ENCODE measurements around the gene SUSD1.
"Not testable (repeated sequence)": the region's sequence is repeated elsewhere in the genome, so short reads cannot be mapped to it uniquely, and the experiment has no call there.

SUSD1 gene

DNA sequence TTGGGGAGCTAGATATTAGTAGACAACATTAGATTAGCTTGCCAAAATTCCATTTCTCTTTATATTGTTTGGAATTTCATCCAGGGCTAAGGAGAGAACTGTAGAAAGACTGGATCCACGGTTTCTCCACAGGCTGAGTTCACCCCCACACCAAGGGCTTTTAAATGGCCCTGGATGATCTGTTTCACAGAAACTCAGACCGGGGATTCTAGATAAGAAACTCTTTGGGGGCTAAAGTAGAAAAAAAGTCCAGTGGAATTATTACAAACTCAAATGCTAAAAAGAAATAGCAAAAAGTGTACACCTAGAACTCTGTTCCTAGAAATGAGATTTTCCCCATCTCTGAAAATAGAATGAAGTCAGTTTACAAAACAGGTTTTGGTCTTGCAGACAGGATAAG lies 80.9 kb downstream of the SUSD1 start:
- no peak for DNase-seq

DNA sequence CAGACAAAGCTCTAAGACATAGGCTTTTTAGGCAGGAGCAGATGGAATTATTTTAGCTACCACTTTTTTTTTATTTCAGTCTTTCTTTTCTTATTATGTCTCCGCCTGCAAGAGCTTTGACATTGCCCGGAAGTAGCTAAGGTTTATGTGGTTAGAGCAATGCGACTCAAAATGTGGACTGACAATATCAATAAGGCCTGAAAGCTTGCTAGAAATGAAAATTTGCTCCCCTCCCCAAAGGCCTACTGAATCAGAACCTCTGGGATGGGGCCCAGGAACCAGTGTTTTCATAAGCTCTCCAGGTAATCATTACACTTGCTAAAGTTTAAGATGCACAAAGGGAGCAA lies 81.3 kb downstream of the SUSD1 start:
- DNase-seq, result no peak

DNA sequence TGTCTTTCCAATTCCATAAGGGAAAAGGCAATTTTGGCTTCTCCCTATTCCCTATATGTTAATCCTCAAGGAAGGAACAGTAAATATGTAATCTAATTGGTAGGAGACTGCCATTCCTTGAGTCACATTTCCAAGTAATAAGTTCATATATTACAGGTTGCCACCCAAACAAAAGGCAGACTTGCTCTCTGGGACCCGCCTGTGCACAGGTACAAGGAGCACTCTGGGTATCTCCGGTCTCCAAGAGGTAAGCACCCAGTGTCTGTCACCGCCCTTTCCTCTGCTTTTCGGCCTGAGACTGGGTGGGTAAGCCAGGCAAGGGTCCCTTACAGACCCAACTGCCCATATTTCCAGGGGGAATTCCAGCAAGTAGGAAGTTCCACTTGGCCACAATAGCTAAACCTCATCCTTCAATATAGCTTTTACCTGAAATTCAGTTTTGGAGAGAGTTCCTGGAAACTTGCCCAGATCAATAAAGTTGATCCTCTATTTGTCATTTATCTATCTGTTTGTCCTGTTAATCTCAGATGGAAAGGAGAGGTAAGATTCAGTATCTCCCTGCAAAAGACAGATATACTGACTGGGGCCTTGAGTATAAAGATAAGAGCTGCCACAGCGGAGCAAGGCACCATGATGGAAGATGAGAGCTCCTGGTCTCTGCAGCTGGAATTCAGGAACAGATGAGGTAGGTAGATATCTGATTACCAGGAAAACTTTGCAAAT lies 81.8 kb downstream of the SUSD1 start:
- no peak for DNase-seq

- no peak for DNase-seq
Observed at GRCh38 chr9:112091810-112092209, 83.3 kb downstream of the SUSD1 start.

DNA sequence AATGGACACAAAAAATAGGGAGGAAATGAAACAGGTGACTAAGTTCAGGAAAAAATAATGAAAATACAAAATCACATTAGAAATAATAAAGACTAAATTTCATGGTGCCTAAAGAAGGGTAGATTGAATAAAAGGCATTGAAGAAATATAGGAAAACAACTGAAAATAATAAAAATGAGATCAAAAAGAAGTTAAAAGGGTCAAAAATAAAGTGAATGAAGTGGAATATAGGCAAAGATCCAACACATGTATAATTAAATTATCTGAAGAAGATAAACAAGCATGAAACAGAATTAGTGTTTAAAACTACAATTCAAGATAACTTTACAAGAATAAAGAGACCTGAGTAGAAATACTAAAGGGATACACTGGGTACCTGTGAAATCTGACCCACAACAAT lies 87.6 kb downstream of the SUSD1 start:
- DNase-seq, result no peak

- no peak for DNase-seq
Observed at GRCh38 chr9:112086627-112087026, 88.5 kb downstream of the SUSD1 start.

- DNase-seq, result no peak
Observed at GRCh38 chr9:112084907-112085306, 90.2 kb downstream of the SUSD1 start.

- DNase-seq, result no peak
Observed at GRCh38 chr9:112084334-112084733, 90.8 kb downstream of the SUSD1 start.

DNA sequence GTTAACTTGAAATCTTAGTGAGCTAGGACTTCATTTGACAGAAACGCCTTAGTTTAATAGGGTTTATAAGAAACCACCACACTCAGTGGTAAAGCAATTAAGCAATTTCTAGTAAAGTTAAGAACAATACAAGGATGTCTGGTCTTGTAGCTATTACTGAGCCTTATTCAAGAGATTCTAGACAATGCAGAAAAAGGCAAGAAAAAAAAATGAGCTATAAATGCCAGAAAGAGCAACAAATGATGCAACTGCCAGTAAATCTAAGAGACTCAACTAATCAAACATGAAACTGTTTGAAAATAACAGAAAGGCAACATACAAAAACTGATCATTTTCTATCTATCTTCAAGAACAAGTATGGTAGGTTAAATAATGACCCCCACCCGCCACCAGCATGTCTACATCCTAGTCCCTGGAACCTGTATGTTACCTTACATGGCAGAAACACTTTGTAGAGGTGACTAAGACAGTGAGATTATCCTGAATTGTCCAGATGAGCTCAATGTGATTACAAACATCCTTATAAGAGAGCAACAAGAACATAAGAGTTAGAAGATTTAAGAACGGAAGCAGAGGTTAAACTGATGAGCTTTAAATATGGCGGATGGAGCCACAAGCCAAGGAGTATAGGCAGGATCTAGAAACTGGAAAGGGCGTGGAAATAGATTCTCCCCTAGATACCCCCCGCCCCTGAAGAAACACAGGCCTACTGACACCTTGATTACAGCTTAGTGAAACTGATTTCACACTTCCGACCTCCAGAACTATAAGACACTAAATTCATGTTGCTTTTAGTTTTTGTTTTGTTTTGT lies 93.0 kb downstream of the SUSD1 start:
- DNase-seq, result no peak

GRCh38 chr9:112080831-112081542 lies 94.1 kb downstream of the SUSD1 start:
- DNase-seq, result no peak

DNA sequence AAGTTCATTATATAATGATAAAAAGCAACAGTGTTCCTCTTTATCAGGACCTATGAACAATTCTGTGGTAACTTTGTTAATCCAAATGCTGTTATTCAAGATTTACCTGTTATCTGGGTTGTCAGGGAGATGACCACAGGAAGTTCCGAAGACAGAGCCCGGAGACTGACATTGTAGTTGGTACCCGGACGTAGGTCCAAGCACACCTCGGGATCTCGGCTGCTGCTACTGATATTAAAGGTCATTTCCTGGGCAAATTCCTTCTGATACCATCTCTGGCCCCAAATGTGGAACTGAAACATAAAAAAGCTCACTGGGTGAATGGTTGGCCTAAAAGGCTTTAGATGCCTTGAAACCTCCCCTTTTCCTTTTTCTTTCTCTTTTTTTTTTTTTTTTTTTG lies 96.7 kb downstream of the SUSD1 start:
- no peak for DNase-seq

- no peak for DNase-seq
Observed at GRCh38 chr9:112076814-112077213, 98.3 kb downstream of the SUSD1 start.

DNA sequence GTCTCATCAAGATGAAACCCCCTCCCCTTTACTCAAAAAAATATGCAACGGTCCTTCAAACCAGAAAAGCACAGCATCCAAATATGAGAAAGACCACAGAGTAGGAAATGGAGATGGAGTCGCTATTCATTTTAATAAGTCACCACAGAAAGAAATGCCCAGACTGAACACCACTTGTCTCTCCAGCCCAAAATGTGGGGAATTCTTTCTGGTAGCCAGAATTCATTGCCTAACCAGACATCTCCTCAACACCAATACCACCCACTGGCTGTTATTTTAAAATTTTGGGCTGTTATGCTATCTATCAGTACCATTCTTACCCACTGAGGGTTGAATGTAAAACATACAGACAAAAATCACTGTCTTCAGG lies 100.1 kb downstream of the SUSD1 start:
- no peak for DNase-seq

GRCh38 chr9:112074250-112075008 lies 100.7 kb downstream of the SUSD1 start:
- peak; percentile 80 for DNase-seq

DNA sequence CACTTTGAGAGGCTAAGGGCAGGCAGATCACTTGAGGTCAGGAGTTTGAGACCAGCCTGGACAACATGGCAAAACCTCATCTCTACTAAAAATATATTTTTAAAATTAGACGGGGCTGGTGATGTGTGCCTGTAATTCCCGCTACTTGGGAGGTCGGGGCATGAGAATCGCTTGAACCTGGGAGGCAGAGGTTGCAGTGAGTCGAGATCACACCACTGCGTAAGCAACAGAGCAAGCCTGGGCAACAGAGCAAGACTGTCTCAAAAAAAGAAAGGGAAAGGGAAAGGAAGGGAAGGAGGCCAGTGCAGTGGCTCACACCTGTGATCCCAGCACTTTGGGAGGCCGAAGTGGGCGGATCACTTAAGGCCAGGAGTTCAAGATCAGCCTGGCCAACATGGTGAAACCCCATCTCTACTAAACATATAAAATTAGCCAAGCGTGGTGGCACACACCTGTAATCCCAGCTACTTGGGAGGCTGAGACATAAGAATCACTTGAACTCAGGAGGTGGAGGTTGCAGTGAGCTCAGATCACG lies 101.4 kb downstream of the SUSD1 start:
- not testable (repeated sequence) for DNase-seq

- no peak for DNase-seq
Observed at GRCh38 chr9:112072721-112073638, 102.1 kb downstream of the SUSD1 start.

GRCh38 chr9:112069318-112070169 lies 105.6 kb downstream of the SUSD1 start:
- DNase-seq, result no peak

DNA sequence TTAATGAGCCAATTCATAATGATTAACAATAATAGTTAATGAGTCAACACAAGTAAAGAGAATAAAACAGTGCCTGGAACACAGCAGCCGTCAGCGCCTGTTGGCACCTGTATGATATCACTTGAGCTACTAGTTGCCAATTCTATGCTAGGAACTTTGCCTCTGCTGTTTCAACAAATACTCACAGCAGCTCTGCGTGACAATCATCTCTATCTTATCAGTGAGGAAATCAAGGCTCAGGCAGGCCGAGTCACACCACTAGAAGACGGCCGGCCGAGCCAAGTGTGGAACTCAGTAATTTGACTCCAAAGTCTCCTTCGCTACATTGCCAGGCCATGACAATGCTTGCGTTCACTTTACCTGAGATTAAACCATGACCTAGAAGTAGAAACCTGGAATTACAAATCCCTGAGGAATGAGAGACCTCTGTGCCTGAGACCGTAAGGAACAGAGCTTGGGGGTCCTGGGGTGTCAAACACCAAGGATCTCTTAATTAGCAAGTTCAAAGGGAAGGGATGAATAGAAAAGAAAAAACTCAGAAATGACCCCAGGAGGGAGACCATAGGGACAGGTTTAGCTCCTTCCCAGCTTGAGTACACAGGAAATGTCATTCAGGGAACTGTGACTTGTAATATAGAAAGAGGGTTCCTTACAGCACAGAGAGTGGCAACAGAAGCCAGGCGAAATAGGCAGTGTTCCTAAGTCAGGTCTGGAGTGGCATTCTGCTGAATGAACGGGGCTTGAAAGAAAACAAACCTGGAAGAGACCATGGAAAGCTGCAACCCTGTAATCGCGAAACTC lies 109.1 kb downstream of the SUSD1 start:
- no peak for DNase-seq

DNA sequence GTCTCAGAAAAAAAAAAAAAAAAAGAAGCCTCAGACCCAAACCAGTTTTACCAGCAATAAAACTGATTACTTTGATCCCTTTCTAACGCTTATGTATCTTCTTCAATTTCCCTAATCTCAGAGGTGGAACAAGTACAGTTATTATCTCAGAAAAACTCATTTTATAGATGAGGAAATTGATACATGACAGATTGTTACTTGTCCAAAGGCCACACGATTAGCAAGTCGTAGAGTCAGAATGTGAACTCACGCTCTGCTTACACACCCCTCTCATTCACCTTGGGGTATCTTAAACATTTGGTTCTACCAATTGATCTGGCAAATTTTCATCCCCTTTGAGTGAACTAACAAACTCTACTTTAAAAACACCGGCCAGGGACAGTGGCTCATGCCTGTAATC lies 110.2 kb downstream of the SUSD1 start:
- DNase-seq, result no peak

DNA sequence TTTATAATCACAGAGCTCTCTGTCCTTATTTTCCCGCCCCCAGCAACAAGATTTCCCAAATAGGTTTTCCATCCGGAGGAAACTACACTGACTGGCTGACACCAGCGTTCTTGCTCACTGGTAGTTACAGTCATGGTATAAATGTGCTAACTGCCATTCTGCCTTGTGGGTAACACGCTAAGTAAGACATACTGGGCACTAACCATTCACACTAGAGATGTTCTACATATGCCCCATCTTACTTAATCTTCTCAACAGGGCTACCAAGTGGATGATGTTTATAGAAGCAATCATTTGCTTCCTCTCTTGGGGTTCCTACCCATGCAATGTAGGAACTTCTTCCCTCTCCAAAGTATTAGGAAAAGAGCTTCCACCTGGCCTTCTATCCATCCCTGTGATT lies 111.5 kb downstream of the SUSD1 start:
- no peak for DNase-seq

All from right forelimb (tissue), 1 donor.